Measurements from ENCODE around the gene BTBD6.
"Not testable (repeated sequence)": the region's sequence is repeated elsewhere in the genome, so short reads cannot be mapped to it uniquely, and the experiment has no call there.

BTBD6 gene

GRCh38 chr14:105283899-105284298 lies 35.6 kb downstream of the BTBD6 start:
- no peak for DNase-seq
- TF ChIP-seq CTCF (IDR thresholded peaks at IDR 0.05; ENCODE audit: low read depth, low read length): no peak
- Histone ChIP-seq H3K4me1 (peaks cover 7% of the 10 kb centered on the region), H3K4me3 (ENCODE audit: low read depth, low read length) (no peak overlapping the region), H3K9me3 (no peaks in the 10 kb centered on the region), H3K36me3 (no peaks in the 10 kb centered on the region), H3K27me3 (no peaks in the 10 kb centered on the region)

- H3K36me3 ChIP-seq: no peaks in the 10 kb centered on the region
- TF ChIP-seq CTCF (IDR thresholded peaks at IDR 0.05; ENCODE audit: low read depth, low read length): no peak
Observed at GRCh38 chr14:105285174-105285573, 36.8 kb downstream of the BTBD6 start.

GRCh38 chr14:105286759-105287144 lies 38.4 kb downstream of the BTBD6 start:
- no peaks in the 10 kb centered on the region for H3K36me3 ChIP-seq
- TF ChIP-seq CTCF (IDR thresholded peaks at IDR 0.05; ENCODE audit: low read depth, low read length): no peak
- no peaks in the 10 kb centered on the region for H3K27me3 ChIP-seq
- no peak overlapping the region for H3K4me3 ChIP-seq (ENCODE audit: low read depth, low read length)
- H3K4me1 ChIP-seq: peaks cover 7% of the 10 kb centered on the region
- no peak for DNase-seq
- no peaks in the 10 kb centered on the region for H3K9me3 ChIP-seq

More at GRCh38 chr14:105285174-105285573, 36.8 kb downstream of the BTBD6 start:
- no peak for DNase-seq
- H3K9me3 ChIP-seq: no peaks in the 10 kb centered on the region
- no peaks in the 10 kb centered on the region for H3K27me3 ChIP-seq
- H3K4me3 ChIP-seq (ENCODE audit: low read depth, low read length): no peak overlapping the region
- peaks cover 7% of the 10 kb centered on the region for H3K4me1 ChIP-seq

- no peaks in the 10 kb centered on the region for H3K9me3 ChIP-seq
- peak; percentile 62 for DNase-seq
- H3K4me1 ChIP-seq: peaks cover 9% of the 10 kb centered on the region
- TF ChIP-seq CTCF (IDR thresholded peaks at IDR 0.05; ENCODE audit: low read depth, low read length): 0 out of 2 replicates have a peak, but pooled peaks have one; percentile 19
- H3K4me3 ChIP-seq (ENCODE audit: low read depth, low read length): no peak overlapping the region
- no peaks in the 10 kb centered on the region for H3K36me3 ChIP-seq
- no peaks in the 10 kb centered on the region for H3K27me3 ChIP-seq
Observed at GRCh38 chr14:105287249-105288102, 39.1 kb downstream of the BTBD6 start.

GRCh38 chr14:105288936-105289335 lies 40.6 kb downstream of the BTBD6 start:
- H3K4me3 ChIP-seq (ENCODE audit: low read depth, low read length); H3K36me3 ChIP-seq; DNase-seq; H3K27me3 ChIP-seq; H3K9me3 ChIP-seq: not testable (repeated sequence)
- peaks cover 22% of the 10 kb centered on the region for H3K4me1 ChIP-seq

GRCh38 chr14:105290621-105291346 lies 42.5 kb downstream of the BTBD6 start:
- peak; percentile 39 for DNase-seq
- Histone ChIP-seq H3K9me3 (no peaks in the 10 kb centered on the region), H3K4me1 (peaks cover 28% of the 10 kb centered on the region), H3K27me3 (no peaks in the 10 kb centered on the region), H3K36me3 (no peaks in the 10 kb centered on the region), H3K4me3 (ENCODE audit: low read depth, low read length) (no peak overlapping the region)
- TF ChIP-seq CTCF (IDR thresholded peaks at IDR 0.05; ENCODE audit: low read depth, low read length): peak; percentile 43

Measured in BE2C (cell line).